B cell (primary cell): ENCODE results near the gene SSU72. TPM values are rescaled to one million over a fixed set of nuclear protein-coding genes. Genes with fewer than 3 reads are reported as not detected.

Experiments
- ATAC-seq: fragments of 200-7000 bp; cut with Tn5 transposase; one replicate; pipeline ENCODE4 v1.10.0; 2021; ENCODE audit warnings: low read depth, mild to moderate bottlenecking, moderate number of reproducible peaks, moderate library complexity
- CTCF ChIA-PET: fragments of 350-600 bp; sonication (Branson Sonifier 250); formaldehyde crosslinking; loops from one replicate; lab custom pipeline; 2021; ENCODE audit warnings: antibody characterized with exemption, inconsistent platforms; lab: Charles Lee
- POLR2A ChIA-PET: fragments of 350-600 bp; sonication (Branson Sonifier 250); formaldehyde crosslinking; loops from one replicate; lab custom pipeline; 2021; ENCODE audit warnings: antibody characterized with exemption; lab: Charles Lee
- DNase-seq: peaks from one replicate; pipeline ENCODE4 v3.0.0; 2013
- H2AFZ ChIP-seq: 2 replicates; pipeline ENCODE4 v1.6.1; 2012; ENCODE audit warnings: mild to moderate bottlenecking, low read depth, low read length; ENCODE audit not compliant: insufficient read depth, poor library complexity, severe bottlenecking
- H3K27ac ChIP-seq, 2 donors: 1 replicate in 1 of 2; 2 replicates in 1 of 2; pipeline ENCODE4 v1.5.1; 2012 to 2013; ENCODE audit warnings: low read length in 2 of 2, mild to moderate bottlenecking in 2 of 2, moderate library complexity in 1 of 2
- H3K27me3 ChIP-seq, 4 experiments: fragments of 200-600 bp in 1 of 4; sonication (generic) in 1 of 4; replicated peaks in 1 of 4; 1 replicate in 2 of 4; 2 replicates in 2 of 4; pipeline versions ENCODE4 v1.6.1 to v1.7.0; 2013 to 2016; ENCODE audit warnings: low read length in 3 of 4, mild to moderate bottlenecking in 2 of 4, mixed read lengths in 1 of 4, moderate library complexity in 1 of 4; ENCODE audit not compliant: insufficient read depth in 4 of 4, control insufficient read depth in 3 of 4; ENCODE audit errors: control extremely low read depth in 1 of 4
- H3K36me3 ChIP-seq, 2 experiments: replicated peaks in 1 of 2; 1 replicate in 1 of 2; 2 replicates in 1 of 2; pipeline versions ENCODE4 v1.6.1 to v1.7.1; 2013; ENCODE audit warnings: low read length in 1 of 2; ENCODE audit not compliant: insufficient read depth in 2 of 2, control insufficient read depth in 1 of 2; ENCODE audit errors: control extremely low read depth in 1 of 2, extremely low read depth in 1 of 2
- H3K4me1 ChIP-seq, 2 donors: fragments of 200-600 bp in 1 of 2; sonication (generic) in 1 of 2; 1 replicate in 1 of 2; 2 replicates in 1 of 2; pipeline versions ENCODE4 v1.5.1 to v1.6.1; 2013 to 2017; ENCODE audit warnings: low read length in 2 of 2; ENCODE audit not compliant: control insufficient read depth in 2 of 2, insufficient read depth in 2 of 2
- H3K4me2 ChIP-seq: replicated peaks from 2 replicates; pipeline ENCODE3; 2012; ENCODE audit warnings: mild to moderate bottlenecking, low read depth, low read length; ENCODE audit not compliant: poor library complexity, severe bottlenecking
- H3K4me3 ChIP-seq, 5 experiments: fragments of 200-600 bp in 1 of 5; sonication (generic) in 1 of 5; 1 replicate in 3 of 5; 2 replicates in 2 of 5; pipeline versions ENCODE4 v1.5.1 to v1.7.0; 2011 to 2016; ENCODE audit warnings: low read length in 4 of 5, mild to moderate bottlenecking in 4 of 5, low read depth in 2 of 5, control low read depth in 1 of 5, moderate library complexity in 1 of 5; ENCODE audit not compliant: insufficient read depth in 1 of 5; ENCODE audit errors: control extremely low read depth in 1 of 5, extremely low read depth in 1 of 5
- H3K79me2 ChIP-seq: fragments of 200-600 bp; sonication (generic); one replicate; pipeline ENCODE4 v1.6.0; 2016; ENCODE audit warnings: low read length; ENCODE audit not compliant: control insufficient read depth, insufficient read depth
- H3K9ac ChIP-seq: fragments of 200-600 bp; sonication (generic); 2 replicates; pipeline ENCODE4 v1.6.1; 2017; ENCODE audit warnings: mild to moderate bottlenecking, low read length, moderate library complexity
- H3K9me3 ChIP-seq, 3 donors: one replicate each; pipeline versions ENCODE4 v1.6.1 to v1.7.1; 2013; ENCODE audit warnings: low read length in 2 of 3; ENCODE audit not compliant: control insufficient read depth in 2 of 3, insufficient read depth in 1 of 3; ENCODE audit errors: control extremely low read depth in 1 of 3
- H4K20me1 ChIP-seq: 2 replicates; pipeline ENCODE4 v1.6.0; 2012; ENCODE audit warnings: mild to moderate bottlenecking, low read length; ENCODE audit not compliant: insufficient read depth, control insufficient read depth, poor library complexity, severe bottlenecking
- H3K27ac Mint-ChIP-seq: one replicate; pipeline ENCODE4 v1.8.0; 2021; ENCODE audit warnings: mixed read lengths
- H3K27me3 Mint-ChIP-seq: one replicate; pipeline ENCODE4 v1.8.0; 2021; ENCODE audit warnings: mixed read lengths
- H3K4me1 Mint-ChIP-seq: one replicate; pipeline ENCODE4 v1.8.0; 2021; ENCODE audit warnings: mixed read lengths
- H3K4me3 Mint-ChIP-seq: one replicate; pipeline ENCODE4 v1.8.0; 2021; ENCODE audit warnings: mixed read lengths
- H3K9me3 Mint-ChIP-seq: one replicate; pipeline ENCODE4 v1.8.0; 2022; ENCODE audit warnings: mixed read lengths; ENCODE audit not compliant: insufficient read depth
- CTCF ChIP-seq: fragments of 200-600 bp; IDR thresholded peaks from one replicate; pipeline ENCODE4 v1.8.0; 2022; ENCODE audit warnings: antibody characterized with exemption, mild to moderate bottlenecking
- EZH2 ChIP-seq: IDR thresholded peaks from 2 replicates; pipeline ENCODE4 v1.6.1; 2012; ENCODE audit warnings: borderline replicate concordance, low read depth, mild to moderate bottlenecking, moderate library complexity, low read length; ENCODE audit not compliant: insufficient read depth, poor library complexity, severe bottlenecking
- WGBS: methylation state at CpG from one replicate; pipeline ENCODE4 v1.1.5; 2013; ENCODE audit warnings: missing lambda C conversion rate; ENCODE audit not compliant: insufficient coverage; 5-methylcytosine and 5-hydroxymethylcytosine counted together
- intact Hi-C: fragments of 100-400 bp; cut with micrococcal nuclease; formaldehyde crosslinking; loops from one replicate; pipeline ENCODE4 v1.10.0; 2022
- polyA plus RNA-seq: library from polyadenylated mRNA; depleted of rRNA; stranded (reverse); fragments of >200 nt; gene quantifications from 2 replicates; pipeline ENCODE4 v1.2.3, GENCODE V29; 2012
- total RNA-seq, 2 donors: library from RNA; stranded (reverse); fragments of 120-200 nt in 1 of 2; gene quantifications; 1 replicate in 1 of 2; 2 replicates in 1 of 2; pipeline versions ENCODE4 v1.2.3 to v1.2.4, GENCODE V29; 2013 to 2022

SSU72 gene
- total and polyA plus RNA-seq, 2 donors (not counting 1 experiment from before 2014, with no cell fraction given) = 86.8 to 112 TPM

GRCh38 chr1:1601564-1602303, 27.1 kb upstream of the SSU72 start:
- Histone ChIP-seq H3K79me2 (no peaks in the 10 kb centered on the region), H4K20me1 (no peaks in the 10 kb centered on the region), H3K4me1 (peaks cover 21 to 38% of the 10 kb centered on the region in 2 donors), H3K9ac (no peak overlapping the region), H3K27me3 (peaks cover 0 to 32% (median 5%) of the 10 kb centered on the region in 4 experiments), H3K4me3 (no peak overlapping the region), H2AFZ (no peak overlapping the region), H3K4me2 (no peak overlapping the region), H3K36me3 (no peaks in the 10 kb centered on the region), H3K9me3 (peaks cover 0 to 5% (median 0%) of the 10 kb centered on the region in 3 donors), H3K27ac (no peak overlapping the region)
- Mint-ChIP-seq H3K4me3 (no peak overlapping the region), H3K27me3 (peaks cover 11% of the 10 kb centered on the region), H3K9me3 (no peaks in the 10 kb centered on the region), H3K4me1 (peaks cover 30% of the 10 kb centered on the region), H3K27ac (no peak overlapping the region)
- WGBS = 97% methylated on average over 15 of the region's 15 CpGs
- ChIA-PET POLR2A (no interaction called here), CTCF (no interaction called here)
- ATAC-seq (no peak), DNase-seq (peak; percentile 12)
- intact Hi-C loops = no loop called here
- no peak for TF ChIP-seq EZH2
- no peak for TF ChIP-seq CTCF

- DNase-seq = peak; percentile 25
- H2AFZ ChIP-seq = no peak overlapping the region
- intact Hi-C loops = no loop called here
- ATAC-seq = no peak
- peaks cover 18 to 35% of the 10 kb centered on the region in 2 donors for H3K4me1 ChIP-seq
- peaks cover 0 to 32% (median 7%) of the 10 kb centered on the region in 4 experiments for H3K27me3 ChIP-seq
- H3K9ac ChIP-seq = no peak overlapping the region
- H3K4me3 Mint-ChIP-seq = peak overlapping the region; percentile 63
- 84% methylated on average over 20 of the region's 22 CpGs for WGBS
- TF ChIP-seq CTCF (no peak), EZH2 (no peak)
- peaks cover 0 to 5% (median 0%) of the 10 kb centered on the region in 3 donors for H3K9me3 ChIP-seq
- peak overlapping the region; percentile 81 for H3K4me2 ChIP-seq
- H3K27ac Mint-ChIP-seq = no peak overlapping the region
- H4K20me1 ChIP-seq = no peaks in the 10 kb centered on the region
- no peaks in the 10 kb centered on the region for H3K9me3 Mint-ChIP-seq
- no peaks in the 10 kb centered on the region for H3K79me2 ChIP-seq
- H3K27me3 Mint-ChIP-seq = peaks cover 11% of the 10 kb centered on the region
- peaks cover 28% of the 10 kb centered on the region for H3K4me1 Mint-ChIP-seq
- no peak overlapping the region for H3K27ac ChIP-seq
- H3K4me3 ChIP-seq = no peak overlapping the region
- ChIA-PET POLR2A (no interaction called here), CTCF (no interaction called here)
- no peaks in the 10 kb centered on the region for H3K36me3 ChIP-seq
These were observed 26.3 kb upstream of the SSU72 start for GRCh38 chr1:1600861-1601563.
